ENCODE data around the gene RBM20.

Gene RBM20

DNA sequence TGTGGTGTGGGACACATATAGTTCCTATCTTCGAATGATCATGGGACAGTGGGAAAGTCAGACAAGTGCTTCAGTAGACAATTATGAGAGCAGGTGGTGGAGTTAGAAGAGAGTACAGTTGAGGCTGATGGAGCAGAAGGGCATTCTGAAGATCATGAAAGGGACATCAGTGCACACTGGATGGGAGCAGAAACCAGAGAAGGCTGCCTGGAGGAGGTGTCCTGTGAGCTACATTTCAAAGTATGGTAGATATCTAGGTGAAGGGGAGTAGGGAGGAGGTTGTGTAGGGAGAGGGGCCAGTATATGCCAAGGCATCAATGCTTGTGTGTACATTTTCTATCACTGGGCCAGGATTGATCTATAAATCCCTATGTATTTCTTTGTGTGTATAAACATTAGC lies 127.3 kb downstream of the RBM20 start:
- H3K9me3 Mint-ChIP-seq: no peaks in the 10 kb centered on the region
- H3K36me3 Mint-ChIP-seq (ENCODE audit: low read depth): no peaks in the 10 kb centered on the region
- H3K27me3 Mint-ChIP-seq: no peaks in the 10 kb centered on the region
- DNase-seq (no peak), ATAC-seq (no peak)
- peaks cover 51% of the 10 kb centered on the region for H3K4me1 Mint-ChIP-seq
- no peak overlapping the region for H3K4me3 Mint-ChIP-seq
- no peak overlapping the region for H3K27ac Mint-ChIP-seq

- H3K4me3 Mint-ChIP-seq: no peak overlapping the region
- no peaks in the 10 kb centered on the region for H3K27me3 Mint-ChIP-seq
- H3K4me1 Mint-ChIP-seq: peaks cover 52% of the 10 kb centered on the region
- no peak overlapping the region for H3K27ac Mint-ChIP-seq
- no peak for ATAC-seq
- H3K9me3 Mint-ChIP-seq: no peaks in the 10 kb centered on the region
- no peak for DNase-seq
- H3K36me3 Mint-ChIP-seq (ENCODE audit: low read depth): no peaks in the 10 kb centered on the region
These were observed 127.9 kb downstream of the RBM20 start for GRCh38 chr10:110771991-110772390.

DNA sequence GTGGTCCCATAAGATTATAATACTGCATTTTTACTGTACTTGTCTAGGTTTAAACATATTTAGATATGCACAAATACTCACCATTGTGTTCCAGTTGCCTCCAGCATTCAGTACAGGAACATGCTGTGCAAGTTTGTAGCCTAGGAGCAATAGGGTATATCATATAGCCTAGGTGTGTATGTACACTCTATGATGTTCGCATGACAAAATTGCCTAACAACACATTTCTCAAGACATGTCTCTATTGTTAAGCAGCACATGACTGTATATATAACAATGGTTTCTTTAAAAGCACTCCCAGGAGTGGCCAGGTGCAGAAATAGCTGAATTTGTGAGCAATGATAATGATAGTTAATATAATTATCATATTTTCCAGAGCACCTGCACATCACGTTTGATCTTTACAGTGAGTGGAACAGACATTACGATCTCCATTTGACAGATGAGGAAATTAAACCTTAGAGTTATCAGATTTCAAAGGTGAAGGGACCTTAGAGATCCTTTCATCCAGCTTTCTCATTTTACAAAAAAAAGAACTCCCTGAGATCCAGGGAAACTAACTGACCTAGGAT lies 128.4 kb downstream of the RBM20 start:
- Mint-ChIP-seq H3K27ac (no peak overlapping the region), H3K36me3 (ENCODE audit: low read depth) (no peaks in the 10 kb centered on the region), H3K27me3 (no peaks in the 10 kb centered on the region), H3K9me3 (no peaks in the 10 kb centered on the region), H3K4me1 (peaks cover 56% of the 10 kb centered on the region), H3K4me3 (no peak overlapping the region)
- ATAC-seq (no peak), DNase-seq (no peak)

GRCh38 chr10:110773693-110774068 lies 129.5 kb downstream of the RBM20 start:
- ATAC-seq (no peak), DNase-seq (no peak)
- Mint-ChIP-seq H3K36me3 (ENCODE audit: low read depth) (no peaks in the 10 kb centered on the region), H3K9me3 (no peaks in the 10 kb centered on the region), H3K27me3 (no peaks in the 10 kb centered on the region), H3K4me3 (peak overlapping the region; percentile 66), H3K27ac (peak overlapping the region; percentile 93), H3K4me1 (peaks cover 58% of the 10 kb centered on the region)

DNA sequence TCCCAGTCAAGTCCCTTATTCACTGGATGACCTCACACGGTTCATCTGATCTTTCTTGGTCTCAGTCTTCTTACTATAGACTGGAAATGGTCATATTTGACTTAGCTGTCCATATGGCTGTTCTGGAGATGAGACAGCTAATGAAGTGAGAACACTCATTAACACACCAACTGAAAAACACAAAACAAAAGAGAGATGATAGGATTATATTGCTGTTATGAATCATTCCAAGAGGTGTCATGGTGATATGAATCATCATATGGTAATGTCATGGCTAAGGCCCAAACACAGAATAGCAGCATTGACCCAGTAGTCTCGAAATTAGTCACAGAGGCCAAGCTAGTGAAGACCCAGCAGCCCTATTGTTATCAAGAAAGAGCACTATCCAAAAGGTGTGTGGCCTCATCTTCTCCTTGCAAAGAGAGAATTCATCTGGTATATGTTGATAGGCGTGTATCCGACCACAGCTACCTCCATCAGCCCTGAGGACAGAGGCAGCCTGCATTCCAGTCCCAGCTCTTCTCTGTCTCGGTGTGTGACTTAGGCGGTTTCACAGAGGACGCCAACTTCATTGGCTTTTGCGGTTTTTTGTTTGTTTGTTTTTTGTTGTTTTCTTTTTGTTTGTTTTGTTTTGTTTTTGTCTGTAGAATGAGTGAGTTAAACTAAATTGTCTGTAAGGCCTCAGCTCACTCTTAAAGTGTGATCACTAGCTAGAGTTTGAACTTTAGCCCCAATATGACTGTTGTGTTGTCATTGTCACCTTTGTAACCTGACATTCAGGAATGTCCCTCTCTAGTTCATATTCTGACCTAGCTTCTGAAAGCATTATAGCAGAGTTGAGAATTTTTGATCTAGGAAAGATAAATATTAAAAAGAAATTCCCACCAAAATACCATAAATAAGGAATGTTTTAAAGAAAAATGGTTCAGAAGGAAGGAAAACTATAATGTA lies 130.2 kb downstream of the RBM20 start:
- peak; percentile 96 for ATAC-seq
- Mint-ChIP-seq H3K27ac (peak overlapping the region; percentile 93), H3K27me3 (no peaks in the 10 kb centered on the region), H3K4me3 (peak overlapping the region; percentile 66), H3K9me3 (no peaks in the 10 kb centered on the region), H3K36me3 (ENCODE audit: low read depth) (no peaks in the 10 kb centered on the region), H3K4me1 (peaks cover 60% of the 10 kb centered on the region)
- DNase-seq: peak; percentile 46

- Mint-ChIP-seq H3K4me3 (peak overlapping the region; percentile 66), H3K4me1 (peaks cover 63% of the 10 kb centered on the region), H3K36me3 (ENCODE audit: low read depth) (no peaks in the 10 kb centered on the region), H3K27ac (peak overlapping the region; percentile 93), H3K9me3 (no peaks in the 10 kb centered on the region), H3K27me3 (no peaks in the 10 kb centered on the region)
- DNase-seq (no peak), ATAC-seq (no peak)
These were observed 130.9 kb downstream of the RBM20 start for GRCh38 chr10:110775020-110775375.

DNA sequence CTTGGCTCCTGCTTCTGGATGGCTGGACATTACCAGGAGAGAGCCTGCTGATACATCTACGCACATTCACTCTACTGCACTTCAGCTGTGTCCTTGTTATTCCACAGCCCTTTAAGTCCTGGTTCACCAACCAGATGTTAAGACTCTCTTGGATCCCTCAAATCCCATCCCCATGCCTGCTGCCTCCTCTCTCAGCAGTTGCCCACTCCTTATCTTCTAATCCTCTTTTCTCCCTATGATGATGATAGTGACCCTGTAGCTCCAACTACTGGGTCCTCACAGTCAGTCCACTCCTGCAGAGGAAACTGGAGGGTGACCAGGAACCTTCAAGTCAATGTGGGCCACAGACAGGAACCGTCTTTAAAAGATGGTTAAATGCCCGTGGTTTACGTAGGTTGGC lies 131.3 kb downstream of the RBM20 start:
- no peak for DNase-seq

DNA sequence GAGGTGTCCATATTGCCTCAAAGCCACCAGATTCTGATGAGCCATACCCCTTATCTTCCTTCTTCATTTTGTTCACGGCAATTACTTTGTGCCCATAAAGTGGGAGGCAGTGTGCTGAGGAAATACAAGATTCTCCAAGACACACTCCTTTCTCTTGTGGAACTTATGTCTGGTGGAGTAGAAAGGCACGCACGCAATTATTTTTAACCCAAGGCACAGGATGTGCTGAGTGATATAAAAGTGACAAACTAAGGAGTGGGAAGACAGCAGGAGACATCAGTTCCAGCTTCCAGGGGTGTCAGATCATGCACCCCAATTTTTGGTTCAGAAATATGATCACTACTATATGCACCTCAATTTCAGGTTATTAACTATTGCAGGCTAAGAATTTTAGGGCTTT lies 132.9 kb downstream of the RBM20 start:
- ATAC-seq: no peak

More for the DNA sequence above, 131.3 kb downstream of the RBM20 start:
- no peaks in the 10 kb centered on the region for H3K9me3 Mint-ChIP-seq
- no peaks in the 10 kb centered on the region for H3K36me3 Mint-ChIP-seq (ENCODE audit: low read depth)
- no peak overlapping the region for H3K4me3 Mint-ChIP-seq
- H3K27me3 Mint-ChIP-seq: no peaks in the 10 kb centered on the region
- H3K27ac Mint-ChIP-seq: peak overlapping the region; percentile 93
- H3K4me1 Mint-ChIP-seq: peaks cover 59% of the 10 kb centered on the region
- ATAC-seq: no peak

DNA sequence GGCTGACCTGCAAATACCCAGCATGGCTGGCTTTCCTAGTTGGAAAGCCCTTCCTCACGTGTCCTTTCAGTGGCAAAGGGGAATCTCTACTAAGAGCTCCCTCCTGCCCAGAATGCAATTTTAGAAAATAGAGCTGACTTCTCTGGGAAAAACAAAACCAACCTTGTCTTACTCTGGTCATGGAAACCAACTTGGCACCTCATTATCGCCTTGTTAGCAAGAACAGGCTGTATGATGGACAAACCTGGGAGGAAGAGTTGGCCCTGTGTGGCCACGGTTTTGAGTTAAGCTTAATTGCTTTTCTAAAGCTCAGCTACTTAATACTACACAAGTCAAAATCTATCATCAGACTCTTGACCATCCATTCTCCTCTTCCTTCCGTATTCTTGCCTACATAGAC lies 133.5 kb downstream of the RBM20 start:
- DNase-seq: no peak
- Mint-ChIP-seq H3K36me3 (ENCODE audit: low read depth) (no peaks in the 10 kb centered on the region), H3K9me3 (no peaks in the 10 kb centered on the region), H3K27ac (no peak overlapping the region), H3K4me3 (no peak overlapping the region), H3K27me3 (no peaks in the 10 kb centered on the region), H3K4me1 (peaks cover 54% of the 10 kb centered on the region)
- no peak for ATAC-seq

More for the DNA sequence above, 132.9 kb downstream of the RBM20 start:
- no peak overlapping the region for H3K27ac Mint-ChIP-seq
- H3K27me3 Mint-ChIP-seq: no peaks in the 10 kb centered on the region
- H3K4me1 Mint-ChIP-seq: peaks cover 53% of the 10 kb centered on the region
- no peak overlapping the region for H3K4me3 Mint-ChIP-seq
- no peaks in the 10 kb centered on the region for H3K9me3 Mint-ChIP-seq
- no peak for DNase-seq
- H3K36me3 Mint-ChIP-seq (ENCODE audit: low read depth): no peaks in the 10 kb centered on the region

DNA sequence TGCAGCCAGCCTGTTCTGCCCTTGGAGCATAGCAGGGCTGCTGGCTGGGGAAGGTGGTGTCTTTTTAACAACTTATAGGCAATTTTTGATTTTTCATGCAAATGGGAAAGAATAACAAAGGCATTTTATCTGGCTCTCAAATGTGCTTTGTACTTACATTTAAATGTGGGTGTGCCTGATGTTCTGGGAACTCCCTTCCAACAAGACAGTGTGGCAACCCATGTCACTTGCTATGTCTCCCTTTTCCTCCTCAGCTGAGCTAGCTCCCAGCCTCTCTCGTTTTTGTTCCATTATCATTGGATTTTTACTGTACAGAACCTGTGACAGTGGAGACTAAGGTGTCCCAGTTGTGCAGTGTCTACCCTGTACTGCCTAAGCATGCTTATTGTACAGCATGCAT lies 134.1 kb downstream of the RBM20 start:
- H3K27me3 Mint-ChIP-seq: no peaks in the 10 kb centered on the region
- no peak overlapping the region for H3K27ac Mint-ChIP-seq
- H3K4me1 Mint-ChIP-seq: peaks cover 54% of the 10 kb centered on the region
- H3K4me3 Mint-ChIP-seq: no peak overlapping the region
- no peak for DNase-seq
- no peak for ATAC-seq
- no peaks in the 10 kb centered on the region for H3K9me3 Mint-ChIP-seq
- H3K36me3 Mint-ChIP-seq (ENCODE audit: low read depth): no peaks in the 10 kb centered on the region

DNA sequence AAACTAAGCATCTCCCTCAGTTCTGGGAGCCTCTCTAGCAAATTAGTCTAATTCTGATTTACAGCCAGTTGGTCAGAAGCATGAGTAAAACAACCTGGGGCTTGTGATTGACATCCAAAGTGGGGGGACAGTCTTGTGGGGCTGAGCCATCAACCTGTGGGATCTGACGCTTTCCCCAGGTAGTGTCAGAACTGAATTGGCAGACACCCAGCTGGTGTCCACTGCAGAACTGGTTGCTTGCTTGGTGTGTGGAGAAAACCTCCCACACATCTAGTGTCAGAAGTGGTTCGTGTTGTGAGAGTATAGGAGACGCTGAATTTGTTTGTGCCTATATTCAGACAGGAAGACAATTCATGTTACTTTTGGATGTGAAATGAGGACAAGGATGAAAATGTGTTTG lies 135.4 kb downstream of the RBM20 start:
- Mint-ChIP-seq H3K27ac (no peak overlapping the region), H3K4me3 (no peak overlapping the region), H3K9me3 (no peaks in the 10 kb centered on the region), H3K4me1 (peaks cover 56% of the 10 kb centered on the region), H3K36me3 (ENCODE audit: low read depth) (no peaks in the 10 kb centered on the region), H3K27me3 (no peaks in the 10 kb centered on the region)
- no peak for DNase-seq
- ATAC-seq: no peak

- ATAC-seq: no peak
- peaks cover 55% of the 10 kb centered on the region for H3K4me1 Mint-ChIP-seq
- H3K9me3 Mint-ChIP-seq: no peaks in the 10 kb centered on the region
- H3K36me3 Mint-ChIP-seq (ENCODE audit: low read depth): no peaks in the 10 kb centered on the region
- H3K4me3 Mint-ChIP-seq: no peak overlapping the region
- no peak for DNase-seq
- H3K27ac Mint-ChIP-seq: no peak overlapping the region
- H3K27me3 Mint-ChIP-seq: no peaks in the 10 kb centered on the region
These were observed 136.6 kb downstream of the RBM20 start for GRCh38 chr10:110780704-110781103.

- no peaks in the 10 kb centered on the region for H3K9me3 Mint-ChIP-seq
- no peak overlapping the region for H3K4me3 Mint-ChIP-seq
- DNase-seq (no peak), ATAC-seq (no peak)
- peaks cover 59% of the 10 kb centered on the region for H3K4me1 Mint-ChIP-seq
- no peaks in the 10 kb centered on the region for H3K36me3 Mint-ChIP-seq (ENCODE audit: low read depth)
- no peaks in the 10 kb centered on the region for H3K27me3 Mint-ChIP-seq
- H3K27ac Mint-ChIP-seq: no peak overlapping the region
These were observed 137.0 kb downstream of the RBM20 start for GRCh38 chr10:110781139-110781538.

DNA sequence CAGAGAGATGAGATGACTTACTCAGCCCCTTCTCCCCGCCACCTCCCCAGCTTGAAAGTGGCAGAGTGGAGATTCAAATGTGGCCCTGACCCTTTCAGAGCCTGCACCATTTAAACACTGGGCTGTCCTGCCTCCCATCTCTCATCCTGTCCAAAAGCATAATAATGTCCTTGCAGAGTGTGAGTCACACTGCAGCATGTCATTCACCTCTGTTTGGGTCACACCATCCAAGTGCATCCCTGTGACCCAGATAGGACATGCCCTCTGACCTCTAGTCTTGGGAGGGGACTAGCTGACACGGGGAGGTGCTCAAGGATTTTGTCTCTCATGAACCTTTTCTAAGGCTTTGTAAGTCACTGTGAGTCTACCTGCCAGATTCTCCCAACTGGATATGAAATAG lies 138.5 kb downstream of the RBM20 start:
- no peaks in the 10 kb centered on the region for H3K27me3 Mint-ChIP-seq

DNA sequence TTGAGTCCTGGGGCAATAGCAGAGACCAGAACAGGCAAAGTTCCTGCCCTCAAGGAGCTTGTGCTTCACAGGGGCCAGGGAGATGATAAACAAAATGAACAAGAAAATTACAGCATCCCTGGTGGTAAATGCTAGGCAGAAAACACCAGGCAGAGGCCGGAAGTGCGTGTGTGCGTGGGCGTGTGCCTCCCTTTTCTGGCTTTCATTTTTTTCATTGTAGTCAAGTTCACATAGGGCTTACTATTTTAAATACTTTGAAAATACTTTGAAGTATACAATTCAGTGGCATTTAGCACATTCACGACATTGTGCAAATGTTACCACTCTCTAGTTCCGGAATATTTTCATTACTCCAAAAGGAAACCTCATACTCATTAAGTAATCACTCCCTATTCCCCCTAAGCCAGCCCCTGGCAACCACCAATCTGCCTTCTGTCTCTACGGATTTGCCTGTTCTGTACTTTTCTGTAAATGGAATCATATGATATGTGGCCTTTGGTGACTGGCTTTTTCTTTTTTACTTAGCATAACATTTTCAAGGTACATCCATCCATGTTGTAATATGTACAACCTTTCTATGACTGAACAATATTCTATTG lies 139.5 kb downstream of the RBM20 start:
- DNase-seq: peak; percentile 76
- H3K9me3 Mint-ChIP-seq: no peaks in the 10 kb centered on the region
- ATAC-seq: peak; percentile 55
- H3K36me3 Mint-ChIP-seq (ENCODE audit: low read depth): no peaks in the 10 kb centered on the region
- peaks cover 59% of the 10 kb centered on the region for H3K4me1 Mint-ChIP-seq
- no peaks in the 10 kb centered on the region for H3K27me3 Mint-ChIP-seq
- peak overlapping the region; percentile 57 for H3K27ac Mint-ChIP-seq
- no peak overlapping the region for H3K4me3 Mint-ChIP-seq

More for the DNA sequence above, 138.5 kb downstream of the RBM20 start:
- ATAC-seq (no peak), DNase-seq (no peak)
- H3K4me3 Mint-ChIP-seq: no peak overlapping the region
- H3K27ac Mint-ChIP-seq: peak overlapping the region; percentile 67
- no peaks in the 10 kb centered on the region for H3K9me3 Mint-ChIP-seq
- peaks cover 62% of the 10 kb centered on the region for H3K4me1 Mint-ChIP-seq
- H3K36me3 Mint-ChIP-seq (ENCODE audit: low read depth): no peaks in the 10 kb centered on the region
